ENCODE results near the gene UNC5B.

The UNC5B gene

DNA sequence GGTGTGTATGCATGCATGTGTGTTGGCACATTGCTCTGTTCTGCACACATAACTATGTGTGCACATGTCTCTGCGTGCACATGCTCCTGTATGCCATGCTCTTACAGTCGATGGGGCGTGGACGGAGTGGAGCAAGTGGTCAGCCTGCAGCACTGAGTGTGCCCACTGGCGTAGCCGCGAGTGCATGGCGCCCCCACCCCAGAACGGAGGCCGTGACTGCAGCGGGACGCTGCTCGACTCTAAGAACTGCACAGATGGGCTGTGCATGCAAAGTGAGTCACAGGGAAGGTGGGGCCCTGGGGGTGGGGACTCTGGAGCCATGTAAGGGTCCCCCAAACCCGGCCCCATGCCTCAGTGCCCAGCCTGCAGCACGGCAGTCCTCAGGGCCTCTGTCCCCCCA, 76.1 kb downstream of the UNC5B start:
- POLR2A ChIA-PET = no interaction called here

DNA sequence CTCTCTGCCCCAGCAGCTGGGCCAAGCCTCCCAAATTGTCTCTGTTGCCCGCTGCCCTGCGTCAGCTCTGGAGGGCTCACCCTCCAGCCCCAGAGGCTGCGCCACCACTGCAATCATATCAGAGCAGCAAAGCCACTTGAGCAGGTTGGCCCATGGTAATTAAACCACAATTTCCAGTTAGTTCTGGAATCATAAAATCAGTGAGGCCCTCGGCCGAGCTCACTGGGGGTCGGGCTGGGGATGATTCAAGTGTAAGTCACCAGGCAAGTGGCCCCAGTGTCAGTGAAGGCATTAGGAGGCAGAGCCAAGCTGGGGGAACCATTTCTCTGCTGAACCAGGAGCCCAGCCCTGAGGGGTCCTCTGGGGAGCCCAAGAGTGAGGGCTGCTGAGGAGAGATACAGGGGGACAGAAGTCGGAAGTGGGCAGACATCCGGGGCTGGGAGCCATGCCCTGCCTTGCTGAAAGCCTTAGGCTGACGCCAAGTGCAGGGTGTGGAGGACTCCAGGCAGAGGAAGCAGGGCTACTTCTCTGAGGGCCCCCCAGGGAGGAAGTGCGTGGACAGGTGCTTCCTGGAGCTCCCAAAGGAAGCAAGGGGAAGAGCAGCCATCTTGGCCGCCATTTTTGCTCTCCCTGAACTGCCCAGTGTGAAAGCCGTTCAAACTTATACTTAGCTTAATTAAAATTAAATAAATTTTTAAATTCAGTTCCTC, 77.2 kb downstream of the UNC5B start:
- CTCF ChIA-PET = interaction anchor here (0.6 to 2.0 kb wide), 9 partner anchors 14 to 1160 kb away, joined by 3 to 11 read pairs (median 4); no protein-coding TSS in a partner anchor
- no peaks in the 10 kb centered on the region for H3K36me3 ChIP-seq (ENCODE audit: control insufficient read depth in 4 of 4, insufficient read depth in 4 of 4, low read length in 3 of 4)
- 18% methylated on average over 6 of the region's 12 CpGs for WGBS (ENCODE audit: insufficient coverage)

More for the DNA sequence above, 76.1 kb downstream of the UNC5B start:
- CTCF ChIA-PET = interaction anchor here (0.7 to 8.4 kb wide), 5 partner anchors 15 to 386 kb away, joined by 3 to 78 read pairs (median 5); no protein-coding TSS in a partner anchor
- Histone ChIP-seq H3K27ac (ENCODE audit: insufficient read depth in 1 of 2, low read depth in 1 of 2, low read length in 2 of 2, poor library complexity in 1 of 2, severe bottlenecking in 2 of 2) (no peak overlapping the region), H3K27me3 (replicated peaks in 2 of 5; ENCODE audit: control insufficient read depth in 4 of 5, insufficient read depth in 5 of 5, low read length in 4 of 5) (no peaks in the 10 kb centered on the region), H3K36me3 (ENCODE audit: control insufficient read depth in 4 of 4, insufficient read depth in 4 of 4, low read length in 3 of 4) (no peaks in the 10 kb centered on the region), H3K4me3 (ENCODE audit: control insufficient read depth in 1 of 7, extremely low read depth in 1 of 7, insufficient read depth in 4 of 7, low read depth in 2 of 7, low read length in 6 of 7) (no peak overlapping the region), H3K4me1 (ENCODE audit: control extremely low read depth in 1 of 4, control insufficient read depth in 4 of 4, insufficient read depth in 4 of 4, low read length in 3 of 4) (peaks cover 0 to 23% (median 20%) of the 10 kb centered on the region in 4 experiments), H3K9me3 (ENCODE audit: control extremely low read depth in 1 of 5, control insufficient read depth in 4 of 5, insufficient read depth in 2 of 5, low read depth in 1 of 5, low read length in 4 of 5) (no peaks in the 10 kb centered on the region)
- no peak for DNase-seq
- WGBS (ENCODE audit: insufficient coverage) = 94% methylated on average over 15 of the region's 15 CpGs

DNA sequence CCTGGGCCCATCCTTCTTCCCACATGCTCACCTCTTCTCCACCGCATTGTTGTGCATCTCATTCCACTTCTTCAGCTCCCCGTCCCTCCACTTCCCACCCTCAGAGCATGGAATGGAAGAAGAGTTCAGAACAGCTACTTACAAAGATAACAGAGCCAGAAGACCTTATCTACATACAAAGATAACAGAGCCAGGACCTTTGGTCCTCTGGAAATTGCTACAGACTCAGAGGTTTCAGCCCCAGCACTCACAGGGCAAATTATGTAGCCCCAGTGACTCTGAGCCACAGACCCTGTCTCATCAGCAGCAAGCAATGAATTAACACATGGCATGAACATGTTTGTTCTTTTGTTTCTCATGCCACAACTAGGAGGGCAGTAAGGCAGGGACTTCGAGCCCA, 78.0 kb downstream of the UNC5B start:
- Histone ChIP-seq H3K9me3 (ENCODE audit: control extremely low read depth in 1 of 5, control insufficient read depth in 4 of 5, insufficient read depth in 2 of 5, low read depth in 1 of 5, low read length in 4 of 5) (no peaks in the 10 kb centered on the region), H3K4me1 (ENCODE audit: control extremely low read depth in 1 of 4, control insufficient read depth in 4 of 4, insufficient read depth in 4 of 4, low read length in 3 of 4) (peaks cover 0 to 23% (median 20%) of the 10 kb centered on the region in 4 experiments), H3K36me3 (ENCODE audit: control insufficient read depth in 4 of 4, insufficient read depth in 4 of 4, low read length in 3 of 4) (no peaks in the 10 kb centered on the region), H3K27me3 (replicated peaks in 2 of 5; ENCODE audit: control insufficient read depth in 4 of 5, insufficient read depth in 5 of 5, low read length in 4 of 5) (no peaks in the 10 kb centered on the region), H3K4me3 (ENCODE audit: control insufficient read depth in 1 of 7, extremely low read depth in 1 of 7, insufficient read depth in 4 of 7, low read depth in 2 of 7, low read length in 6 of 7) (peak overlapping the region in 2 of 7 experiments; percentile 16 to 52), H3K27ac (ENCODE audit: insufficient read depth in 1 of 2, low read depth in 1 of 2, low read length in 2 of 2, poor library complexity in 1 of 2, severe bottlenecking in 2 of 2) (no peak overlapping the region)
- WGBS (ENCODE audit: insufficient coverage) = 87% methylated on average over 3 of the region's 3 CpGs
- POLR2A ChIA-PET = interaction anchor here (0.6 kb wide), 1 partner anchor 77 kb away, joined by 3 read pairs; no protein-coding TSS in a partner anchor
- DNase-seq = no peak
- CTCF ChIA-PET = interaction anchor here (0.7 to 2.0 kb wide), 3 partner anchors 20 to 365 kb away, joined by 4 to 11 read pairs (median 6); no protein-coding TSS in a partner anchor

More for the DNA sequence above, 77.2 kb downstream of the UNC5B start:
- peak; percentile 81 to 95 (median 92) for DNase-seq
- Histone ChIP-seq H3K27me3 (replicated peaks in 2 of 5; ENCODE audit: control insufficient read depth in 4 of 5, insufficient read depth in 5 of 5, low read length in 4 of 5) (no peaks in the 10 kb centered on the region), H3K4me3 (ENCODE audit: control insufficient read depth in 1 of 7, extremely low read depth in 1 of 7, insufficient read depth in 4 of 7, low read depth in 2 of 7, low read length in 6 of 7) (peak overlapping the region in 2 of 7 experiments; percentile 11 to 52), H3K27ac (ENCODE audit: insufficient read depth in 1 of 2, low read depth in 1 of 2, low read length in 2 of 2, poor library complexity in 1 of 2, severe bottlenecking in 2 of 2) (no peak overlapping the region), H3K4me1 (ENCODE audit: control extremely low read depth in 1 of 4, control insufficient read depth in 4 of 4, insufficient read depth in 4 of 4, low read length in 3 of 4) (peaks cover 0 to 23% (median 20%) of the 10 kb centered on the region in 4 experiments), H3K9me3 (ENCODE audit: control extremely low read depth in 1 of 5, control insufficient read depth in 4 of 5, insufficient read depth in 2 of 5, low read depth in 1 of 5, low read length in 4 of 5) (no peaks in the 10 kb centered on the region)
- POLR2A ChIA-PET = interaction anchor here (0.6 to 0.9 kb wide), 3 partner anchors 10 to 126 kb away, joined by 3 to 4 read pairs (median 3); no protein-coding TSS in a partner anchor

DNA sequence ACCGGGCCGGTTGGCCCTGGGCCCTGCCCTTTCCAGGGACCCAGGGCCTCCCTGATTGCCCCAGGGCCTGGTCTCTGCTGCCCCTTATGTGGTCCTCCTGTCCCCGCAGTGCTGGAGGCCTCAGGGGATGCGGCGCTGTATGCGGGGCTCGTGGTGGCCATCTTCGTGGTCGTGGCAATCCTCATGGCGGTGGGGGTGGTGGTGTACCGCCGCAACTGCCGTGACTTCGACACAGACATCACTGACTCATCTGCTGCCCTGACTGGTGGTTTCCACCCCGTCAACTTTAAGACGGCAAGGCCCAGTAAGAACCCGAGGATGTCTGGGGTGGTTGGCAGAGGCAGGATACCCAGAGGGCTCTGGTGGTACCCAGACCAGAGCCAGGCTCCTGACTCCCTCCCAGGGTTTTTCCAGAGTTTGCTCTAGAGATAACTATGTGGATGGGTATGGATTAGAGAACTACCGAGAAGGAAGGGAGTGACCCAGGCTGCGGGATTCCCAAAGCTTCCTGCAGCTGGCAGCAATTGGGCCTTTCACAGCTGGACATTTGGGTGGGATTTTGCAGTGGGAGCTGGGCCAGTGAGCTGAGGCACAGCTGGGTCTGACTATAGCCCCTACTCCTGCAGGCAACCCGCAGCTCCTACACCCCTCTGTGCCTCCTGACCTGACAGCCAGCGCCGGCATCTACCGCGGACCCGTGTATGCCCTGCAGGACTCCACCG, 78.6 kb downstream of the UNC5B start:
- POLR2A ChIA-PET = no interaction called here

DNA sequence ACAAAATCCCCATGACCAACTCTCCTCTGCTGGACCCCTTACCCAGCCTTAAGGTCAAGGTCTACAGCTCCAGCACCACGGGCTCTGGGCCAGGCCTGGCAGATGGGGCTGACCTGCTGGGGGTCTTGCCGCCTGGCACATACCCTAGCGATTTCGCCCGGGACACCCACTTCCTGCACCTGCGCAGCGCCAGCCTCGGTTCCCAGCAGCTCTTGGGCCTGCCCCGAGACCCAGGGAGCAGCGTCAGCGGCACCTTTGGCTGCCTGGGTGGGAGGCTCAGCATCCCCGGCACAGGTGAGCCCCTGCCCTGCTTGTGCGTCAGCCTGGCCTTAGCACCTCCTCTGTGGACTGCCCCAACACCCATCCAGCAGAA, 79.1 kb downstream of the UNC5B start:
- WGBS (ENCODE audit: insufficient coverage) = 97% methylated on average over 13 of the region's 13 CpGs
- H3K27ac ChIP-seq (ENCODE audit: insufficient read depth in 1 of 2, low read depth in 1 of 2, low read length in 2 of 2, poor library complexity in 1 of 2, severe bottlenecking in 2 of 2) = no peak overlapping the region
- no peak for DNase-seq
- H3K4me3 ChIP-seq (ENCODE audit: control insufficient read depth in 1 of 7, extremely low read depth in 1 of 7, insufficient read depth in 4 of 7, low read depth in 2 of 7, low read length in 6 of 7) = no peak overlapping the region
- H3K4me1 ChIP-seq (ENCODE audit: control extremely low read depth in 1 of 4, control insufficient read depth in 4 of 4, insufficient read depth in 4 of 4, low read length in 3 of 4) = peaks cover 0 to 23% (median 20%) of the 10 kb centered on the region in 4 experiments
- CTCF ChIA-PET = interaction anchor here (0.8 to 2.0 kb wide), 5 partner anchors 10 to 389 kb away, joined by 3 to 6 read pairs (median 4); no protein-coding TSS in a partner anchor
- POLR2A ChIA-PET = no interaction called here
- no peaks in the 10 kb centered on the region for H3K9me3 ChIP-seq (ENCODE audit: control extremely low read depth in 1 of 5, control insufficient read depth in 4 of 5, insufficient read depth in 2 of 5, low read depth in 1 of 5, low read length in 4 of 5)
- no peaks in the 10 kb centered on the region for H3K27me3 ChIP-seq (replicated peaks in 2 of 5; ENCODE audit: control insufficient read depth in 4 of 5, insufficient read depth in 5 of 5, low read length in 4 of 5)
- H3K36me3 ChIP-seq (ENCODE audit: control insufficient read depth in 4 of 4, insufficient read depth in 4 of 4, low read length in 3 of 4) = no peaks in the 10 kb centered on the region

More for the DNA sequence above, 78.6 kb downstream of the UNC5B start:
- H3K27me3 ChIP-seq (replicated peaks in 2 of 5; ENCODE audit: control insufficient read depth in 4 of 5, insufficient read depth in 5 of 5, low read length in 4 of 5) = no peaks in the 10 kb centered on the region
- H3K27ac ChIP-seq (ENCODE audit: insufficient read depth in 1 of 2, low read depth in 1 of 2, low read length in 2 of 2, poor library complexity in 1 of 2, severe bottlenecking in 2 of 2) = no peak overlapping the region
- peak in 2 of 3 donors; percentile 42 to 59 for DNase-seq
- no peaks in the 10 kb centered on the region for H3K9me3 ChIP-seq (ENCODE audit: control extremely low read depth in 1 of 5, control insufficient read depth in 4 of 5, insufficient read depth in 2 of 5, low read depth in 1 of 5, low read length in 4 of 5)
- peaks cover 0 to 23% (median 20%) of the 10 kb centered on the region in 4 experiments for H3K4me1 ChIP-seq (ENCODE audit: control extremely low read depth in 1 of 4, control insufficient read depth in 4 of 4, insufficient read depth in 4 of 4, low read length in 3 of 4)
- CTCF ChIA-PET = interaction anchor here (0.8 to 1.8 kb wide), 3 partner anchors 14 to 322 kb away, joined by 3 to 4 read pairs (median 3); no protein-coding TSS in a partner anchor
- no peaks in the 10 kb centered on the region for H3K36me3 ChIP-seq (ENCODE audit: control insufficient read depth in 4 of 4, insufficient read depth in 4 of 4, low read length in 3 of 4)
- H3K4me3 ChIP-seq (ENCODE audit: control insufficient read depth in 1 of 7, extremely low read depth in 1 of 7, insufficient read depth in 4 of 7, low read depth in 2 of 7, low read length in 6 of 7) = no peak overlapping the region
- 95% methylated on average over 25 of the region's 26 CpGs for WGBS (ENCODE audit: insufficient coverage)

DNA sequence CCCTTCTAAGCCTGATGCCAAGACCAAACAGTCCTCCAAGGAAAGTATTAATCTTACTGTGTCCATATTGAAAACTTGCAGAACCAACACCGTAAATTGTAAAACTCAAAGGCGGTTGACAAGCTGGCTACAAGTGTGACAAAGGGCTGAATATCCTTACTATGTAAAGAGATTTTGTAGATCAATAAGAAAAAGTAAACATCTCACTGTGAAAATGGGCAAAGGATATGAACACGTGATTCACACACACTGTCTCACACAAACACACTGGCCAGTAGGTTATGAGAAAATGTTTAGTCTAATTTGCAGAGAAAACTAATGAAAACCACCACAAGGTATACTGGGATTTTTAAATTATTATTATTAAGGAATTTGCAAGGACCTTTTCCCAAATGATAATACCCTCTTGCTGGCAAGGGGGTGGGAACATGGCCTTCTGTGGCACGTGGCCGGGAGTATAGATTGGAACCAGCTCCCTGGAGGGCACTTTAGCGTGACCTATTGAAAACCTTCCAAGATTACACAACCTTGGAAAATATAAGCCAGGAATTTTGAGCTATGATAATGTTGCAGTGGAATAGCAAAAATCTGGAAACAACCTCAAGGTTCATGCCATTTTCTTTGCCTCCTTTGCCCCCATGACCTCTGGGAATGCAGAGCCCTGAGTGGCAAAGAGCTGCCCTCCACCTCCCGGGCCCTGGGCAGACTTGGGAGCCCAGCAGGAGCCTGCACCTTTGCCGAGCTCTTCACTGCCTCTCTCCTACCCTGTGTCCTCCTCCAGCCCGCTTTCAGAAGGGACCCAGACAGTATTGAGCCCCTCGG, 80.5 kb downstream of the UNC5B start:
- POLR2A ChIA-PET = no interaction called here

More for the DNA sequence above, 80.5 kb downstream of the UNC5B start:
- CTCF ChIA-PET = interaction anchor here (1.0 to 2.0 kb wide), 5 partner anchors 9 to 390 kb away, joined by 3 to 6 read pairs (median 4); no protein-coding TSS in a partner anchor
- DNase-seq = no peak
- WGBS (ENCODE audit: insufficient coverage) = 95% methylated on average over 7 of the region's 10 CpGs
- Histone ChIP-seq H3K27me3 (replicated peaks in 2 of 5; ENCODE audit: control insufficient read depth in 4 of 5, insufficient read depth in 5 of 5, low read length in 4 of 5) (no peaks in the 10 kb centered on the region), H3K36me3 (ENCODE audit: control insufficient read depth in 4 of 4, insufficient read depth in 4 of 4, low read length in 3 of 4) (no peaks in the 10 kb centered on the region), H3K4me3 (ENCODE audit: control insufficient read depth in 1 of 7, extremely low read depth in 1 of 7, insufficient read depth in 4 of 7, low read depth in 2 of 7, low read length in 6 of 7) (no peak overlapping the region), H3K27ac (ENCODE audit: insufficient read depth in 1 of 2, low read depth in 1 of 2, low read length in 2 of 2, poor library complexity in 1 of 2, severe bottlenecking in 2 of 2) (no peak overlapping the region), H3K9me3 (ENCODE audit: control extremely low read depth in 1 of 5, control insufficient read depth in 4 of 5, insufficient read depth in 2 of 5, low read depth in 1 of 5, low read length in 4 of 5) (no peaks in the 10 kb centered on the region), H3K4me1 (ENCODE audit: control extremely low read depth in 1 of 4, control insufficient read depth in 4 of 4, insufficient read depth in 4 of 4, low read length in 3 of 4) (peaks cover 0 to 23% (median 20%) of the 10 kb centered on the region in 4 experiments)

Measured in common myeloid progenitor, CD34-positive (primary cell).